ENCODE measurements around the gene PIK3CA. TPM values are rescaled to one million over a fixed set of nuclear protein-coding genes. Genes with fewer than 3 reads are reported as not detected.

The PIK3CA gene
- total RNA-seq, 4 donors from 2014 or later: 11.6 to 24.3 (median 18.1) TPM

DNA sequence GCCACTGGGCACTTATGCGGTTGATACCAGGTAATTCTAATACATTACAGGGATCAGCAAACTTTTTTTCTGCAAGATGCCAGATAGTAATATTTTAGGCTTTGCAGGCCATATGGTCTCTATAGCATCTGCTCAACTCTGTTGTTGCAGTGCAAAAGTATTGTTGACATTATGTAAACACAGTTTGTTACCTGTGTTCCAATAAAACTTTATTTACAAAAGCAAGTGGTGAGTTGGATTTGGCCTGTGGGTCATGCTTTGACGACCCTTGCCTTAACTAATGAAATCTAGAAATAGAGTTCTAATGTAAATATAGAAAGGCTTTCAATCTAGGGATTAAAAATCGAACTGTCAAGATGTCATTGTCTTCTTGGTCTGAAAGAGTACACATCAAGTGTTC is 44.4 kb downstream of the PIK3CA start:
- Histone ChIP-seq H3K4me1 (peaks cover 12 to 50% (median 28%) of the 10 kb centered on the region in 4 donors), H3K27ac (no peak overlapping the region)
- intact Hi-C loops (cut with DNase I; ENCODE audit: low total_unique reads): no loop called here

DNA sequence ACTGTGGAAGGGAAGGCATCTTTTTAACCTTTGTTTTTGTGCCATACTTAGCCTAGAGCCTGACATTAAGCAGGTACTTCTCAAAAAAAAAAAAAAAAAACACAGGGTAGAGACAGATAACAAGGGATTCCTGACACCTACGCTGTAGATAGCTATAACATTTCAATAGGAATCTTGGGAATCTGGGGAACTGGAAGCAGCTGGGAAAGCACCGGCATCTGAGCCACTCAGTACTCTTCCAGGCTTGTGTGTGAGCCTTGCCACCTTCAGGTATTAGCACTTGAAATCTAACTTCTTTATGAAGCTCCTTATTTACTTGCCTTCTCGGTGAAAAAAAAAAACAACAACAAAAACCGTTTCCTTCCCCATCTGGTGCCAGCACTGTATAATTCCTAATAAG is 46.8 kb downstream of the PIK3CA start:
- Histone ChIP-seq H3K27me3 (no peaks in the 10 kb centered on the region), H3K4me3 (no peak overlapping the region), H3K4me1 (peaks cover 10 to 39% (median 19%) of the 10 kb centered on the region in 4 donors), H3K36me3 (peaks cover 0 to 3% (median 0%) of the 10 kb centered on the region in 4 donors), H3K9me3 (no peaks in the 10 kb centered on the region), H3K27ac (peak overlapping the region in 1 of 4 donors; percentile 5)
- no peak for DNase-seq
- in situ Hi-C loops (cut with MboI; ENCODE audit: low pct_ligation_motif_present in 1 of 4, low pct_unique_long_range_greater_than_20kb in 1 of 4, low sequenced_read_pairs in 3 of 4): no loop called here
- intact Hi-C loops (cut with DNase I; ENCODE audit: low total_unique reads): no loop called here
- 62 to 73% methylated on average over 4 of the region's 4 CpGs for WGBS, 2 donors (ENCODE audit: low coverage in 1 of 2)
- TF ChIP-seq POLR2A (IDR thresholded peaks at IDR 0.05) (no peak), CTCF (IDR thresholded peaks at IDR 0.05) (no peak), POLR2AphosphoS5 (IDR thresholded peaks at IDR 0.05) (no peak), EP300 (IDR thresholded peaks at IDR 0.05; ENCODE audit: low read depth) (no peak)

More for the DNA sequence above, 44.4 kb downstream of the PIK3CA start:
- H3K9me3 ChIP-seq: no peaks in the 10 kb centered on the region
- in situ Hi-C loops (cut with MboI; ENCODE audit: low pct_ligation_motif_present in 1 of 4, low pct_unique_long_range_greater_than_20kb in 1 of 4, low sequenced_read_pairs in 3 of 4): no loop called here
- 77 to 90% methylated on average over 3 of the region's 3 CpGs for WGBS, 2 donors (ENCODE audit: low coverage in 1 of 2)
- H3K27me3 ChIP-seq: no peaks in the 10 kb centered on the region
- TF ChIP-seq POLR2A (IDR thresholded peaks at IDR 0.05): no peak
- TF ChIP-seq CTCF (IDR thresholded peaks at IDR 0.05): no peak
- no peak for TF ChIP-seq POLR2AphosphoS5 (IDR thresholded peaks at IDR 0.05)
- no peak for TF ChIP-seq EP300 (IDR thresholded peaks at IDR 0.05; ENCODE audit: low read depth)
- no peaks in the 10 kb centered on the region for H3K36me3 ChIP-seq
- H3K4me3 ChIP-seq: no peak overlapping the region
- DNase-seq: no peak

DNA sequence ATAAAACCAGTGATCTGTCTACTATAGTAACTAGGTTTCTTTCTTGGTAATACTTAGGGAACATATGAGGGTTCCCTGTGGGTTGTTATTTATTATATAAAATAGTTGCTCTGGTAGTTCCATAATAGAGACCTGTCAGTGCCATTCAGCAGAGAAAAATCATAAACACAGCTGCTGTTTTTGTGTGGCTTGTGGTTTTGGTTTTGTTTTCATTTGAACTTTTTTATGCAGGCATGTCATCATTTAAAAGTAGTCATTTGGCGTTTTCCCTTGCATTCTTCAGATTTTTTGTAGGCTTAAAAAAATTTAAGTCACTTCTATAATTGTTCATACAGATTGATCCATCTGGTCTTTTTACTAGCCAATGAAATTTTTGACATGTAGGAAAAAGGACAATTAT is 47.9 kb downstream of the PIK3CA start:
- Histone ChIP-seq H3K9me3 (no peaks in the 10 kb centered on the region), H3K27me3 (no peaks in the 10 kb centered on the region), H3K36me3 (peaks cover 0 to 3% (median 0%) of the 10 kb centered on the region in 4 donors), H3K27ac (peak overlapping the region in 1 of 4 donors; percentile 16), H3K4me1 (peaks cover 6 to 29% (median 12%) of the 10 kb centered on the region in 4 donors), H3K4me3 (no peak overlapping the region)
- TF ChIP-seq POLR2AphosphoS5 (IDR thresholded peaks at IDR 0.05) (peak in 1 of 3 donors; percentile 15), EP300 (IDR thresholded peaks at IDR 0.05; ENCODE audit: low read depth) (no peak), CTCF (IDR thresholded peaks at IDR 0.05) (no peak), POLR2A (IDR thresholded peaks at IDR 0.05) (no peak)
- DNase-seq: no peak
- intact Hi-C loops (cut with DNase I; ENCODE audit: low total_unique reads): no loop called here
- in situ Hi-C loops (cut with MboI; ENCODE audit: low pct_ligation_motif_present in 1 of 4, low pct_unique_long_range_greater_than_20kb in 1 of 4, low sequenced_read_pairs in 3 of 4): no loop called here
- WGBS, 2 donors (ENCODE audit: low coverage in 1 of 2): 11 to 44% methylated on average over 1 of the region's 1 CpG

GRCh38 chr3:179196700-179197099 is 48.5 kb downstream of the PIK3CA start:
- no peak overlapping the region for H3K4me3 ChIP-seq
- H3K27ac ChIP-seq: no peak overlapping the region
- H3K4me1 ChIP-seq: peaks cover 6 to 29% (median 12%) of the 10 kb centered on the region in 4 donors
- TF ChIP-seq POLR2A (IDR thresholded peaks at IDR 0.05): no peak
- TF ChIP-seq POLR2AphosphoS5 (IDR thresholded peaks at IDR 0.05): no peak
- TF ChIP-seq CTCF (IDR thresholded peaks at IDR 0.05): no peak
- TF ChIP-seq EP300 (IDR thresholded peaks at IDR 0.05; ENCODE audit: low read depth): no peak
- no peaks in the 10 kb centered on the region for H3K27me3 ChIP-seq
- WGBS, 2 donors (ENCODE audit: low coverage in 1 of 2): 90 to 93% methylated on average over 3 to 4 of the region's 4 CpGs
- in situ Hi-C loops (cut with MboI; ENCODE audit: low pct_ligation_motif_present in 1 of 4, low pct_unique_long_range_greater_than_20kb in 1 of 4, low sequenced_read_pairs in 3 of 4): no loop called here
- peaks cover 0 to 6% (median 1%) of the 10 kb centered on the region in 4 donors for H3K36me3 ChIP-seq
- no peaks in the 10 kb centered on the region for H3K9me3 ChIP-seq
- intact Hi-C loops (cut with DNase I; ENCODE audit: low total_unique reads): no loop called here
- DNase-seq: no peak
